GM20000 (cell line): ENCODE results near the gene DNAH1.
"Not testable (repeated sequence)": the region's sequence is repeated elsewhere in the genome, so short reads cannot be mapped to it uniquely, and the experiment has no call there.

Experiments
- DNase-seq: peaks from one replicate; pipeline ENCODE4 v3.0.0; 2012; ENCODE audit warnings: low spot score
- CTCF ChIP-seq: IDR thresholded peaks from 2 replicates; pipeline ENCODE4 v1.5.1; 2012; ENCODE audit warnings: mild to moderate bottlenecking, control low read depth; ENCODE audit errors: extremely low read depth, missing control alignments

The DNAH1 gene

GRCh38 chr3:52315977-52316764 is at the start of gene DNAH1:
DNAH1 (plus strand) TSS chr3:52316319; CDS start chr3:52322443, 6,124 bp downstream.
- TF ChIP-seq CTCF, result no peak
- DNase-seq, result no peak

- TF ChIP-seq CTCF, result no peak
- no peak for DNase-seq
Observed at GRCh38 chr3:52268036-52268435, 48.1 kb upstream of the DNAH1 start.

GRCh38 chr3:52269776-52270175 is 46.3 kb upstream of the DNAH1 start:
- DNase-seq, result no peak

GRCh38 chr3:52270252-52270754 is 45.8 kb upstream of the DNAH1 start:
- no peak for TF ChIP-seq CTCF
- DNase-seq, result no peak

More at GRCh38 chr3:52269776-52270175, 46.3 kb upstream of the DNAH1 start:
- no peak for TF ChIP-seq CTCF

GRCh38 chr3:52272172-52272571 is 43.9 kb upstream of the DNAH1 start:
- DNase-seq, result not testable (repeated sequence)

DNA sequence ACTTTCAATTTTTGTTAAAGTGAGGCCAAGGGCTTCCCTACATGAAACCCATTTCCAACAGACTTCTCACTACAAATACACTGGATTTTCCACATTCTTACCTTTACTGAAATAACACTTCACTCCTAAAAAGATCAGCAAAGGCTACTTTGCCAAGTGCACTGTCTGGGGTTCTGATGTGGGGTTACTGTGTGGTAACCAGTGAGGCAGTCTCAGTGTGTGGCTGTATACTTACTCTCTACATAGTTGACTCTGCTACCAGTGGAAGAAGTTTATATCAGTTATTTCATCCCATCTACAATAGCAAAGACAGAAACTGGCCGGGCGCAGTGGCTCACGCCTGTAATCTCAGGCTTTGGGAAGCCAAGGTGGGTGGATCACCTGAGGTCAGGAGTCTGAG is 43.3 kb upstream of the DNAH1 start:
- no peak for DNase-seq
- no peak for TF ChIP-seq CTCF

GRCh38 chr3:52274781-52275180 is 41.3 kb upstream of the DNAH1 start:
- not testable (repeated sequence) for DNase-seq

GRCh38 chr3:52277071-52277964 is 38.8 kb upstream of the DNAH1 start:
- no peak for TF ChIP-seq CTCF
- peak; percentile 64 for DNase-seq
